HG03571 (cell line): ENCODE measurements around the gene LMBR1.
"Not testable (repeated sequence)": the region's sequence is repeated elsewhere in the genome, so short reads cannot be mapped to it uniquely, and the experiment has no call there.

ENCODE experiments used
- ATAC-seq: cut with Tn5 transposase; IDR thresholded peaks from one replicate; pipeline ENCODE4 v1.9.1; 2021; ENCODE audit not compliant: unreplicated experiment

LMBR1 gene

GRCh38 chr7:156702399-156702798, 190.6 kb downstream of the LMBR1 start:
- ATAC-seq: no peak

- not testable (repeated sequence) for ATAC-seq
These were observed 191.2 kb downstream of the LMBR1 start for GRCh38 chr7:156701787-156702186.

- ATAC-seq: not testable (repeated sequence)
These were observed 194.5 kb downstream of the LMBR1 start for GRCh38 chr7:156698512-156698911.

GRCh38 chr7:156697283-156697682, 195.7 kb downstream of the LMBR1 start:
- ATAC-seq: not testable (repeated sequence)

GRCh38 chr7:156693627-156694026, 199.4 kb downstream of the LMBR1 start:
- no peak for ATAC-seq

- ATAC-seq: no peak
These were observed 200.1 kb downstream of the LMBR1 start for GRCh38 chr7:156692849-156693248.

GRCh38 chr7:156691764-156692163, 201.2 kb downstream of the LMBR1 start:
- no peak for ATAC-seq

- no peak for ATAC-seq
These were observed 208.3 kb downstream of the LMBR1 start for GRCh38 chr7:156684661-156685060.

GRCh38 chr7:156684251-156684650, 208.7 kb downstream of the LMBR1 start:
- ATAC-seq: no peak

GRCh38 chr7:156682928-156683327, 210.1 kb downstream of the LMBR1 start:
- ATAC-seq: no peak

- no peak for ATAC-seq
These were observed 212.7 kb downstream of the LMBR1 start for GRCh38 chr7:156680281-156680680.

GRCh38 chr7:156677374-156678054, 215.5 kb downstream of the LMBR1 start:
- ATAC-seq: no peak

GRCh38 chr7:156676263-156676662, 216.7 kb downstream of the LMBR1 start:
- no peak for ATAC-seq

- no peak for ATAC-seq
These were observed 217.3 kb downstream of the LMBR1 start for GRCh38 chr7:156675721-156676120.

GRCh38 chr7:156673902-156674301, 219.1 kb downstream of the LMBR1 start:
- no peak for ATAC-seq

- no peak for ATAC-seq
These were observed 219.5 kb downstream of the LMBR1 start for GRCh38 chr7:156673454-156673853.

GRCh38 chr7:156669035-156669828, 223.8 kb downstream of the LMBR1 start:
- ATAC-seq: no peak

- ATAC-seq: no peak
These were observed 224.7 kb downstream of the LMBR1 start for GRCh38 chr7:156668130-156668741.

- ATAC-seq: no peak
These were observed 225.9 kb downstream of the LMBR1 start for GRCh38 chr7:156667110-156667426.

GRCh38 chr7:156666368-156667109, 226.4 kb downstream of the LMBR1 start:
- no peak for ATAC-seq

- ATAC-seq: no peak
These were observed 227.9 kb downstream of the LMBR1 start for GRCh38 chr7:156665101-156665500.
